B cell (primary cell): ENCODE results near the gene CPA4. TPM values are rescaled to one million over a fixed set of nuclear protein-coding genes. Genes with fewer than 3 reads are reported as not detected.

ENCODE experiments used
- ATAC-seq: fragments of 200-7000 bp; cut with Tn5 transposase; one replicate; pipeline ENCODE4 v1.10.0; 2021; ENCODE audit warnings: low read depth, mild to moderate bottlenecking, moderate number of reproducible peaks, moderate library complexity
- CTCF ChIA-PET: fragments of 350-600 bp; sonication (Branson Sonifier 250); formaldehyde crosslinking; loops from one replicate; lab custom pipeline; 2021; ENCODE audit warnings: antibody characterized with exemption, inconsistent platforms; lab: Charles Lee
- POLR2A ChIA-PET: fragments of 350-600 bp; sonication (Branson Sonifier 250); formaldehyde crosslinking; loops from one replicate; lab custom pipeline; 2021; ENCODE audit warnings: antibody characterized with exemption; lab: Charles Lee
- DNase-seq: peaks from one replicate; pipeline ENCODE4 v3.0.0; 2013
- H2AFZ ChIP-seq: 2 replicates; pipeline ENCODE4 v1.6.1; 2012; ENCODE audit warnings: mild to moderate bottlenecking, low read depth, low read length; ENCODE audit not compliant: insufficient read depth, poor library complexity, severe bottlenecking
- H3K27ac ChIP-seq, 2 donors: 1 replicate in 1 of 2; 2 replicates in 1 of 2; pipeline ENCODE4 v1.5.1; 2012 to 2013; ENCODE audit warnings: low read length in 2 of 2, mild to moderate bottlenecking in 2 of 2, moderate library complexity in 1 of 2
- H3K27me3 ChIP-seq, 4 experiments: fragments of 200-600 bp in 1 of 4; sonication (generic) in 1 of 4; replicated peaks in 1 of 4; 1 replicate in 2 of 4; 2 replicates in 2 of 4; pipeline versions ENCODE4 v1.6.1 to v1.7.0; 2013 to 2016; ENCODE audit warnings: low read length in 3 of 4, mild to moderate bottlenecking in 2 of 4, mixed read lengths in 1 of 4, moderate library complexity in 1 of 4; ENCODE audit not compliant: insufficient read depth in 4 of 4, control insufficient read depth in 3 of 4; ENCODE audit errors: control extremely low read depth in 1 of 4
- H3K36me3 ChIP-seq, 2 experiments: replicated peaks in 1 of 2; 1 replicate in 1 of 2; 2 replicates in 1 of 2; pipeline versions ENCODE4 v1.6.1 to v1.7.1; 2013; ENCODE audit warnings: low read length in 1 of 2; ENCODE audit not compliant: insufficient read depth in 2 of 2, control insufficient read depth in 1 of 2; ENCODE audit errors: control extremely low read depth in 1 of 2, extremely low read depth in 1 of 2
- H3K4me1 ChIP-seq, 2 donors: fragments of 200-600 bp in 1 of 2; sonication (generic) in 1 of 2; 1 replicate in 1 of 2; 2 replicates in 1 of 2; pipeline versions ENCODE4 v1.5.1 to v1.6.1; 2013 to 2017; ENCODE audit warnings: low read length in 2 of 2; ENCODE audit not compliant: control insufficient read depth in 2 of 2, insufficient read depth in 2 of 2
- H3K4me2 ChIP-seq: replicated peaks from 2 replicates; pipeline ENCODE3; 2012; ENCODE audit warnings: mild to moderate bottlenecking, low read depth, low read length; ENCODE audit not compliant: poor library complexity, severe bottlenecking
- H3K4me3 ChIP-seq, 5 experiments: fragments of 200-600 bp in 1 of 5; sonication (generic) in 1 of 5; 1 replicate in 3 of 5; 2 replicates in 2 of 5; pipeline versions ENCODE4 v1.5.1 to v1.7.0; 2011 to 2016; ENCODE audit warnings: low read length in 4 of 5, mild to moderate bottlenecking in 4 of 5, low read depth in 2 of 5, control low read depth in 1 of 5, moderate library complexity in 1 of 5; ENCODE audit not compliant: insufficient read depth in 1 of 5; ENCODE audit errors: control extremely low read depth in 1 of 5, extremely low read depth in 1 of 5
- H3K79me2 ChIP-seq: fragments of 200-600 bp; sonication (generic); one replicate; pipeline ENCODE4 v1.6.0; 2016; ENCODE audit warnings: low read length; ENCODE audit not compliant: control insufficient read depth, insufficient read depth
- H3K9ac ChIP-seq: fragments of 200-600 bp; sonication (generic); 2 replicates; pipeline ENCODE4 v1.6.1; 2017; ENCODE audit warnings: mild to moderate bottlenecking, low read length, moderate library complexity
- H3K9me3 ChIP-seq, 3 donors: one replicate each; pipeline versions ENCODE4 v1.6.1 to v1.7.1; 2013; ENCODE audit warnings: low read length in 2 of 3; ENCODE audit not compliant: control insufficient read depth in 2 of 3, insufficient read depth in 1 of 3; ENCODE audit errors: control extremely low read depth in 1 of 3
- H4K20me1 ChIP-seq: 2 replicates; pipeline ENCODE4 v1.6.0; 2012; ENCODE audit warnings: mild to moderate bottlenecking, low read length; ENCODE audit not compliant: insufficient read depth, control insufficient read depth, poor library complexity, severe bottlenecking
- H3K27ac Mint-ChIP-seq: one replicate; pipeline ENCODE4 v1.8.0; 2021; ENCODE audit warnings: mixed read lengths
- H3K27me3 Mint-ChIP-seq: one replicate; pipeline ENCODE4 v1.8.0; 2021; ENCODE audit warnings: mixed read lengths
- H3K4me1 Mint-ChIP-seq: one replicate; pipeline ENCODE4 v1.8.0; 2021; ENCODE audit warnings: mixed read lengths
- H3K4me3 Mint-ChIP-seq: one replicate; pipeline ENCODE4 v1.8.0; 2021; ENCODE audit warnings: mixed read lengths
- H3K9me3 Mint-ChIP-seq: one replicate; pipeline ENCODE4 v1.8.0; 2022; ENCODE audit warnings: mixed read lengths; ENCODE audit not compliant: insufficient read depth
- CTCF ChIP-seq: fragments of 200-600 bp; IDR thresholded peaks from one replicate; pipeline ENCODE4 v1.8.0; 2022; ENCODE audit warnings: antibody characterized with exemption, mild to moderate bottlenecking
- EZH2 ChIP-seq: IDR thresholded peaks from 2 replicates; pipeline ENCODE4 v1.6.1; 2012; ENCODE audit warnings: borderline replicate concordance, low read depth, mild to moderate bottlenecking, moderate library complexity, low read length; ENCODE audit not compliant: insufficient read depth, poor library complexity, severe bottlenecking
- WGBS: methylation state at CpG from one replicate; pipeline ENCODE4 v1.1.5; 2013; ENCODE audit warnings: missing lambda C conversion rate; ENCODE audit not compliant: insufficient coverage; 5-methylcytosine and 5-hydroxymethylcytosine counted together
- intact Hi-C: fragments of 100-400 bp; cut with micrococcal nuclease; formaldehyde crosslinking; loops from one replicate; pipeline ENCODE4 v1.10.0; 2022
- polyA plus RNA-seq: library from polyadenylated mRNA; depleted of rRNA; stranded (reverse); fragments of >200 nt; gene quantifications from 2 replicates; pipeline ENCODE4 v1.2.3, GENCODE V29; 2012
- total RNA-seq, 2 donors: library from RNA; stranded (reverse); fragments of 120-200 nt in 1 of 2; gene quantifications; 1 replicate in 1 of 2; 2 replicates in 1 of 2; pipeline versions ENCODE4 v1.2.3 to v1.2.4, GENCODE V29; 2013 to 2022

Gene CPA4
- total and polyA plus RNA-seq, 2 donors (not counting 1 experiment from before 2014, with no cell fraction given) = not detected

- H4K20me1 ChIP-seq = no peaks in the 10 kb centered on the region
- H3K9me3 ChIP-seq = peaks cover 0 to 18% (median 7%) of the 10 kb centered on the region in 3 donors
- no peaks in the 10 kb centered on the region for H3K27me3 ChIP-seq
- no peak for TF ChIP-seq EZH2
- TF ChIP-seq CTCF = no peak
- H3K9ac ChIP-seq = no peak overlapping the region
- ChIA-PET POLR2A (no interaction called here), CTCF (no interaction called here)
- 70% methylated on average over 4 of the region's 9 CpGs for WGBS
- H3K27ac Mint-ChIP-seq = no peak overlapping the region
- H3K4me1 ChIP-seq = no peaks in the 10 kb centered on the region
- no peak overlapping the region for H3K4me2 ChIP-seq
- no peak overlapping the region for H2AFZ ChIP-seq
- ATAC-seq = no peak
- intact Hi-C loops = no loop called here
- no peak overlapping the region for H3K4me3 ChIP-seq
- no peaks in the 10 kb centered on the region for H3K4me1 Mint-ChIP-seq
- peaks cover 6% of the 10 kb centered on the region for H3K9me3 Mint-ChIP-seq
- no peaks in the 10 kb centered on the region for H3K36me3 ChIP-seq
- no peak overlapping the region for H3K27ac ChIP-seq
- no peak for DNase-seq
- peaks cover 6% of the 10 kb centered on the region for H3K27me3 Mint-ChIP-seq
- H3K4me3 Mint-ChIP-seq = no peak overlapping the region
- no peaks in the 10 kb centered on the region for H3K79me2 ChIP-seq
These were observed 63.3 kb downstream of the CPA4 start for GRCh38 chr7:130356121-130356875.

GRCh38 chr7:130356876-130357611 lies 64.1 kb downstream of the CPA4 start:
- H3K79me2 ChIP-seq = no peaks in the 10 kb centered on the region
- H3K4me1 ChIP-seq = no peaks in the 10 kb centered on the region
- H3K4me2 ChIP-seq = no peak overlapping the region
- H3K27me3 ChIP-seq = no peaks in the 10 kb centered on the region
- ATAC-seq (no peak), DNase-seq (no peak)
- H2AFZ ChIP-seq = no peak overlapping the region
- no peaks in the 10 kb centered on the region for H3K36me3 ChIP-seq
- H3K9ac ChIP-seq = no peak overlapping the region
- H3K9me3 ChIP-seq = peaks cover 0 to 18% (median 7%) of the 10 kb centered on the region in 3 donors
- intact Hi-C loops = no loop called here
- ChIA-PET CTCF (no interaction called here), POLR2A (no interaction called here)
- no peak overlapping the region for H3K4me3 ChIP-seq
- no peaks in the 10 kb centered on the region for H4K20me1 ChIP-seq
- H3K9me3 Mint-ChIP-seq = peaks cover 6% of the 10 kb centered on the region
- no peak overlapping the region for H3K27ac Mint-ChIP-seq
- no peak overlapping the region for H3K27ac ChIP-seq
- WGBS = 90% methylated on average over 7 of the region's 16 CpGs
- TF ChIP-seq EZH2 (no peak), CTCF (no peak)
- H3K4me1 Mint-ChIP-seq = no peaks in the 10 kb centered on the region
- H3K27me3 Mint-ChIP-seq = peaks cover 6% of the 10 kb centered on the region
- H3K4me3 Mint-ChIP-seq = no peak overlapping the region
